Osteocyte (in vitro differentiated cells): ENCODE measurements around the gene METTL24. TPM values are rescaled to one million over a fixed set of nuclear protein-coding genes. Genes with fewer than 3 reads are reported as not detected.

Source experiments
- DNase-seq: peaks from one replicate; pipeline ENCODE4 v3.0.0; 2021; ENCODE audit warnings: mixed read lengths; ENCODE audit not compliant: unreplicated experiment; ENCODE audit errors: extremely low spot score
- H3K27ac Mint-ChIP-seq: one replicate; pipeline ENCODE4 v1.8.0; 2021; ENCODE audit warnings: mild to moderate bottlenecking, mixed read lengths; ENCODE audit not compliant: unreplicated experiment
- H3K27me3 Mint-ChIP-seq: one replicate; pipeline ENCODE4 v1.8.0; 2021; ENCODE audit warnings: mixed read lengths; ENCODE audit not compliant: unreplicated experiment
- H3K36me3 Mint-ChIP-seq: one replicate; pipeline ENCODE4 v1.8.0; 2021; ENCODE audit warnings: mixed read lengths; ENCODE audit not compliant: unreplicated experiment
- H3K4me1 Mint-ChIP-seq: one replicate; pipeline ENCODE4 v1.8.0; 2021; ENCODE audit warnings: mixed read lengths; ENCODE audit not compliant: unreplicated experiment
- H3K4me3 Mint-ChIP-seq: one replicate; pipeline ENCODE4 v1.8.0; 2021; ENCODE audit warnings: mild to moderate bottlenecking, moderate library complexity, mixed read lengths; ENCODE audit not compliant: unreplicated experiment
- H3K9me3 Mint-ChIP-seq: one replicate; pipeline ENCODE4 v1.8.0; 2021; ENCODE audit warnings: mixed read lengths; ENCODE audit not compliant: unreplicated experiment
- CTCF ChIP-seq: fragments of 200-600 bp; sonication (generic); IDR thresholded peaks from 2 replicates; pipeline ENCODE4 v1.5.0; 2021; ENCODE audit warnings: antibody characterized with exemption, mild to moderate bottlenecking, moderate library complexity
- total RNA-seq: library from RNA; stranded (reverse); gene quantifications from 2 replicates; pipeline ENCODE4 v1.2.1, GENCODE V29; 2021

Gene METTL24
- total RNA-seq, 1 donor from 2014 or later = not detected

GRCh38 chr6:110298916-110299315, 59.2 kb downstream of the METTL24 start:
- no peak for TF ChIP-seq CTCF
- H3K36me3 Mint-ChIP-seq = no peaks in the 10 kb centered on the region
- peaks cover 31% of the 10 kb centered on the region for H3K27me3 Mint-ChIP-seq
- no peaks in the 10 kb centered on the region for H3K9me3 Mint-ChIP-seq
- DNase-seq = no peak
- H3K4me1 Mint-ChIP-seq = no peaks in the 10 kb centered on the region
- no peak overlapping the region for H3K27ac Mint-ChIP-seq
- no peak overlapping the region for H3K4me3 Mint-ChIP-seq

DNA sequence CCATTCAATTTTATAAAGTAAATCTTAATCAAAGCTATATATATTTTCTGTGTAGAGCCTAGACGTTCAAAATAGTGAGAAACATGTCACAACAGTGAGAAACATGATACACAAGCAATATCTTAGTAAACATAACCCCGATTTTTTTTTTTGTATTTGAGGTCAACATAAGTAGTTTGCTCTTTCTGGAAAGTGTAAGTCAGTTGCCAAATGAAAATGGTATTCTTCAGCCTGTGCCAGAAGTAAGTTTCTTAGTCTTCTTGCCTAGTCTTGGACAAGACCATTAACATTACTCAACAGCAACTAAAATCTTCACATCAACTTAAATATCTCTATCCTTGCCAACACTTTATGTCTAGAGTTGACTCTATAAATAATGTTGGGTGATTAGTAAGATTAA, 59.7 kb downstream of the METTL24 start:
- DNase-seq = no peak
- H3K27ac Mint-ChIP-seq = no peak overlapping the region
- H3K4me1 Mint-ChIP-seq = no peaks in the 10 kb centered on the region
- no peaks in the 10 kb centered on the region for H3K9me3 Mint-ChIP-seq
- H3K27me3 Mint-ChIP-seq = peaks cover 36% of the 10 kb centered on the region
- H3K4me3 Mint-ChIP-seq = no peak overlapping the region
- no peak for TF ChIP-seq CTCF
- H3K36me3 Mint-ChIP-seq = no peaks in the 10 kb centered on the region

DNA sequence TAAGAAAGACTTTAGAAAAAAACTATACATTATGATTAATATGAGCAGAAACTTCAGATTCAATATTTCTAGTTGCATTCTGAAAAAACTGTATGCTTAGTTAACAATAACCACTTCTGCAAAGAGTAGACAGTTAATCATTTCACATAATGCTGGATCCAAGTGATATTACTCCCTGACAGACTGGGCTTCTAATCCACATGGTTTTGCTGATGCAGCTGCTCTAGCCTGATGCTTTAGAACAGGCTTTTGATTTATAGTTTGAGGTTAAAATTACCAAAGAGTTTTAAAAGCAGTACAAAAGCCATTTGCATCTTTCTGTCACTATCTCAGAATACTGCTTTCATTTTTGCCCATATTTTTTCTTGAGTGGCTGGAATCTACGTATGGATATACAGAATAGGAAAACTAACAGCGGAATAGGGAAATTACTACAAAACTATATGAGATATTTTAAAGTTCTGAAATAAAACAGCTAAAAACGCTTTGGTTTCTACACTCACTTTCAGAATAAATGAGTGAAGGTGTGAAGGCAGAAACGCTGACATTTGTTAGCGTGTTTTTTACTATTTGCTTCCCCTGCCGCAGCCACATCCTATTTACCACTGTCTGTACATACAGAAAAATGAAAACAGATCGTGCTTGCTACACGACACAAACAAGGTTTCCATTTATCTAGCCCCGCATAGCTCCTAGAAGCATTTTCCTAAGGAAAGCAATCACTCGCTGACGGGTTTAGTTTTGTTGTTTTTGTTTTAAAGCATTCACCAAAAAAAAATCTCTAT, 61.7 kb downstream of the METTL24 start:
- no peaks in the 10 kb centered on the region for H3K9me3 Mint-ChIP-seq
- no peak for DNase-seq
- H3K27me3 Mint-ChIP-seq = peaks cover 45% of the 10 kb centered on the region
- no peak for TF ChIP-seq CTCF
- no peaks in the 10 kb centered on the region for H3K4me1 Mint-ChIP-seq
- no peak overlapping the region for H3K4me3 Mint-ChIP-seq
- no peak overlapping the region for H3K27ac Mint-ChIP-seq
- H3K36me3 Mint-ChIP-seq = no peaks in the 10 kb centered on the region

- no peak overlapping the region for H3K27ac Mint-ChIP-seq
- TF ChIP-seq CTCF = no peak
- H3K27me3 Mint-ChIP-seq = peaks cover 49% of the 10 kb centered on the region
- H3K4me1 Mint-ChIP-seq = no peaks in the 10 kb centered on the region
- no peaks in the 10 kb centered on the region for H3K36me3 Mint-ChIP-seq
- DNase-seq = no peak
- no peaks in the 10 kb centered on the region for H3K9me3 Mint-ChIP-seq
- H3K4me3 Mint-ChIP-seq = no peak overlapping the region
These were observed 62.5 kb downstream of the METTL24 start for GRCh38 chr6:110295451-110296165.
